Measurements from ENCODE around the gene BCKDHB.

BCKDHB gene

DNA sequence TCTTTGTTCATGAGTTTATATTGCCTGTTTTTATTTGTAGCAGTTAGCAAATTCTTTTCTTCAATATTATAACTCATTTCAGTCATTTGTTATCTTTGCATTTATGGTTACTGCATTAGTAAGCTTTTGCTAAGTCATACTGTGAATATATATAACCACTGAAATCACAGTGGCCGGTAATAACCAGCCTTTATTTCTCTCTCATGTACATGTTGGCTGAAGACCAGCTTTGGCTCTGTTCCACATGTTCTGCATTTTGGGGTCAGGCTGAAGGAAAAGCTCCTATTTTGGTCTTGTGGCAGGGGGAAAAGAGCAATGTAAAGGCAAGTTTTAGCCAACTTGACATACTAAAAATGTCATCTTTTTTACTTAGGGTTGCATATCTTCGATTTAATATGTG is 276.3 kb downstream of the BCKDHB start:
- no peak for DNase-seq (ENCODE audit: low read depth in 2 of 2)

DNA sequence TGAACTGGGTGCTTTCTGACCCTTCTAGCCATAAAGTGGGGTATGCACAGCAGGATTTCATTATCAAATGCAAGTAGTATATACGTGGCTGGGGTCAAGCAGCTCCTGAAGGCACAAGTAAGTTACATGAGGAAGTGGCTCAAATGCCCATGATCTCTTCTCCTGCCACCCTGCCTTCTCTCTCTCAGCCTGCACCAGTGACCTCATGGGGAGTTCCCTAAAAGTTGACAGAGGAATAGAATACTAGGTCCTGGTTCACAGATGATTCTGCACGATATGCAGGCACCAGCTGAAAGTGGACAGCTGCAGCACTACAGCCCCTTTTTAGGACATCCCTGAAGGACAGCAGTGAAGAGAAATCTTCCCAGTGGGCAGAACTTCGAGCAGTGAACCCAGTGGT is 282.0 kb downstream of the BCKDHB start:
- DNase-seq (ENCODE audit: low read depth in 2 of 2) = no peak

All from stimulated activated CD4-positive, alpha-beta T cell treated with anti-CD3 and anti-CD28 coated beads, Interleukin-1b, Interleukin-23, amount 100 ng/mL, for 4 hours (primary cell).